GM20000 (cell line): ENCODE data around the gene DOCK8.
"Not testable (repeated sequence)": the region's sequence is repeated elsewhere in the genome, so short reads cannot be mapped to it uniquely, and the experiment has no call there.

ENCODE experiments used
- DNase-seq: peaks from one replicate; pipeline ENCODE4 v3.0.0; 2012; ENCODE audit warnings: low spot score
- CTCF ChIP-seq: IDR thresholded peaks from 2 replicates; pipeline ENCODE4 v1.5.1; 2012; ENCODE audit warnings: mild to moderate bottlenecking, control low read depth; ENCODE audit errors: extremely low read depth, missing control alignments

DOCK8 gene

DNA sequence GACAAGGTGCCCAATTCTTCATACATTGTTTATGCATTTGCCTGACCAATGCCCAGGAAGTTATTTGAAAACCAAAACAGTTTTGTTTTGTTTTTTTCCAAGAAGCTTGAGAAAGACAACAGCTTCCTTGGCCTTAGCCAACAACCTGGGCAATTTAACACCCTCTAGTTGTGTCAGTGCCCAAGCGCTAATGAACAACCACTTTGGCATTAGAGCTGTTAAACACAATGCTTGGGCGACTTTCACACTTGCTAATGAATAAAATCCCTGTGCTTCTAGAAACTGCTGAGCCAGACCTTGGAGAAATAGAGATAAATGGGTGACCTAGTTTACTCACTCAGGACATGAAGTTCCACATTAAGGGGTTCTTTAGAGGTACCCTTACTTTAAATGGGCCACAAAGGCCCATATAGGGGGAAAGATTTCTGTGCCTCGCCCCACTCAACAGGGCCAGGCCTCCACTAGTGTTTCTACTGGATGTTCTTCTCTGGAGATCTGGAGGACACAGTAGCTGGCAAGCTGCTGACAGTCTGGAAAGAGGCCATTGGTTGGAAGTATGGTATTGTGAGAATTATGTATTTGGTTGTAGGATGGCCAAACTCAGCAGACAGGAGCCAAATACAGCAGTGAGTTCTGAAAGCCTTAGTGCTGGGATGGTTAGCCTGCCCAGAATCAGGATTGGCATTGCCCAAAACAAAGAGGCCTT lies 179.8 kb downstream of the DOCK8 start:
- no peak for TF ChIP-seq CTCF
- no peak for DNase-seq

DNA sequence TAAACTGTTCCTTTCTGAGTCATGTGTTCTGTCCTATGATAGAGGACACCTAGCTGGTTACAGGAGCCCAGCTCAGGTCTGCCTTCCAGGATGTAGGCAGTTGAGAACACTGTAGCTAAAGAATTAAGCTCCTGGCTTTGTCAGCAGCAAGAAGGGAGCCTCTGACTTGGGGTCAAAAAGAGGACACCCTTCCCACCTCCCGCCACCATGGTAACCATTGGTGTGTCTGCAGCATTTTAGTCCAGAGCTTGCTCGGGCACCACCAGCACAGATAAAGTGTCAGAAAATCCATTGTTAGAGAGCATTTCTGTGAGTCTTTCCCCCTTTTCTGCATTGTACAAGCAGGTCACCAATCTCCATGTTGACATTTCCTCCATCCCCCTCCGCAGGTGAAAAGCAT lies 181.7 kb downstream of the DOCK8 start:
- TF ChIP-seq CTCF = no peak
- no peak for DNase-seq

- no peak for TF ChIP-seq CTCF
- no peak for DNase-seq
These were observed 183.4 kb downstream of the DOCK8 start for GRCh38 chr9:398085-398484.

GRCh38 chr9:401223-401622 lies 186.6 kb downstream of the DOCK8 start:
- TF ChIP-seq CTCF = no peak
- no peak for DNase-seq

- no peak for TF ChIP-seq CTCF
- no peak for DNase-seq
These were observed 189.6 kb downstream of the DOCK8 start for GRCh38 chr9:404234-404633.

DNA sequence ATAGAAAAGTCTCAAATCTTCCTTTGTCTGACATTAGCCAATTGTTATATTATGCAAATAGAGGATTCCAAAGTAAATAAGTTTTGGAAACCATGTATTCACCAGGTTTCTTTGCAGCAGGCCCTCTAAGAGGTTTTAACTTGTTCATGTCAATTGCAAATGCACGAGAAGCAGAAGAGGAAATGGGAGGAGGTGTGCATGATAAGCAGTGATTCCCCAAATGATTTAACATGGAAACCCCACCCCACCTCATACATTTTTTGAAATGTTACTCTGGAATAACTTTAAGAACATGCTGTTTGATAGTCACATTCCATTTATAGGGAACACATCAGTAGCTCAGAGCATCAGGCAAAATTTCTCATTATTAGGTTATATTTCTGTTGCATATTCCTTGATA lies 190.7 kb downstream of the DOCK8 start:
- DNase-seq = no peak
- TF ChIP-seq CTCF = no peak

- no peak for DNase-seq
- no peak for TF ChIP-seq CTCF
These were observed 192.4 kb downstream of the DOCK8 start for GRCh38 chr9:406886-407654.

- DNase-seq = not testable (repeated sequence)
These were observed 195.0 kb downstream of the DOCK8 start for GRCh38 chr9:409655-410054.
